Activated CD8-positive, alpha-beta T cell treated with anti-CD3 and anti-CD28 coated beads, Interleukin-2, amount 10 ng/mL, durations not matched to agents 7 days and 5 days (primary cell): ENCODE results near the gene C17orf107. TPM values are rescaled to one million over a fixed set of nuclear protein-coding genes. Genes with fewer than 3 reads are reported as not detected.

ENCODE experiments used
- ATAC-seq: fragments of 150-1000 bp; cut with Tn5 transposase; one replicate; pipeline ENCODE4 v1.10.0; 2021; ENCODE audit warnings: moderate library complexity
- CTCF ChIA-PET: fragments of 350-600 bp; sonication (Branson Sonifier 250); formaldehyde crosslinking; loops from one replicate; lab custom pipeline; 2021; ENCODE audit warnings: antibody characterized with exemption; lab: Charles Lee
- POLR2A ChIA-PET: fragments of 350-600 bp; sonication (Branson Sonifier 250); formaldehyde crosslinking; loops from one replicate; lab custom pipeline; 2021; ENCODE audit warnings: antibody characterized with exemption; lab: Charles Lee
- DNase-seq: peaks from one replicate; pipeline ENCODE4 v3.0.0-alpha.2; 2020
- H3K27ac Mint-ChIP-seq: one replicate; pipeline ENCODE4 v1.8.0; 2021; ENCODE audit warnings: mild to moderate bottlenecking, mixed read lengths
- H3K27me3 Mint-ChIP-seq: one replicate; pipeline ENCODE4 v1.8.0; 2021; ENCODE audit warnings: low read depth, mixed read lengths
- H3K36me3 Mint-ChIP-seq: one replicate; pipeline ENCODE4 v1.8.0; 2021; ENCODE audit warnings: low read depth, mixed read lengths
- H3K4me1 Mint-ChIP-seq: one replicate; pipeline ENCODE4 v1.8.0; 2021; ENCODE audit warnings: low read depth, mixed read lengths
- H3K4me3 Mint-ChIP-seq: one replicate; pipeline ENCODE4 v1.8.0; 2021; ENCODE audit warnings: mild to moderate bottlenecking, mixed read lengths
- H3K9me3 Mint-ChIP-seq: one replicate; pipeline ENCODE4 v1.8.0; 2022; ENCODE audit warnings: mixed read lengths; ENCODE audit not compliant: insufficient read depth
- total RNA-seq, 2 experiments: library from RNA; stranded (reverse); gene quantifications; one replicate each; pipeline ENCODE4 v1.2.3, GENCODE V29; 2021

The C17orf107 gene
- total RNA-seq, 2 experiments from 2014 or later = 0.97 to 1.1 TPM

DNA sequence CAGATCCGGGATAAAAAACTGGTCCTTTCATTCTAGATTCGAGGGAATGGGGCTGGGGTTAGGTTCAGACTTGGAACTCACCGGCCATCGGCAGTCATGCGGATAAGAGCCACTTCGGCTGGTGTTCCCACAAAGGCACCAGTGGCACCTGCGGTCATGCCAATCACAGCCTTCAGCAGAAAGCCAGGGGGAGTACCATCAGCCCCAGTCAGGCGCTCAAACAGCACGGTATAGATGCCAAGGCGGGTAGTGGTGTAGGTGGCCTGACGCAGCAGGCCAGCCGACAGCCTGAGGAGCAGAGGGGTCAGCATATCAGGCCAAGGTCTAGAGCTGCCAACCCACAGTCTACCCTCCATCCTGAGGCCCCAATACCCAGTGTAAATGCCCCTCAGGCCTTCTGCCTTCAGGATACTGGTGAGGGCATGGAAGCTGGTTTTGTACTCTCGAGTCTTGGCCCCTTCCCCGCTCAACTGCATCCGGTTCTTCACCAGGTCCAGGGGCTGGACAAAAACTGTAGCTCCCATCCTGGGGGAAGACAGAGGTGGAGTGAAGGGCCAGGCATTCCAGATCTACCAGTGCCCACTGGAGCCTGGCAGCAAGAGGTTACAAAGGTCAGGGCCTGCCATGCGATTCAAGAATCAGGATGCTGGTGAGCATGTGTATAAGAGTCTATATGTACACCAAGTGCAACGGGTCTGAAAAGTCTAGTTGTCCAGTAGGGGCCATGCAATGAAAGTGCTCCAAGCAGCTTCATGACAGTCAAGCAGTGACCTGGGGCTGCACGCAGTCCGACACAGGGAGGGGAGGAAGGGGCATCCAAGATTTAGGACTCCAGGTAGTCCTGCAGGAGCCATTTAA is 39.6 kb downstream of the C17orf107 start:
- Mint-ChIP-seq H3K27ac (peak overlapping the region; percentile 88), H3K4me1 (peaks cover 64% of the 10 kb centered on the region), H3K4me3 (peak overlapping the region; percentile 97), H3K9me3 (no peaks in the 10 kb centered on the region), H3K36me3 (peaks cover 80% of the 10 kb centered on the region), H3K27me3 (no peaks in the 10 kb centered on the region)
- CTCF ChIA-PET = interaction anchor here (0.8 to 3.4 kb wide), 13 partner anchors 13 to 49 kb away, joined by 3 to 26 read pairs (median 5); partner anchors contain the start of genes CAMTA2, CHRNE, ENO3 and SPAG7
- DNase-seq (no peak), ATAC-seq (no peak)
- POLR2A ChIA-PET = interaction anchor here (0.6 to 5.8 kb wide), 12 partner anchors 10 to 229 kb away, joined by 3 to 101 read pairs (median 4); partner anchors contain the start of genes ARRB2, C17orf107, ENO3 and INCA1

DNA sequence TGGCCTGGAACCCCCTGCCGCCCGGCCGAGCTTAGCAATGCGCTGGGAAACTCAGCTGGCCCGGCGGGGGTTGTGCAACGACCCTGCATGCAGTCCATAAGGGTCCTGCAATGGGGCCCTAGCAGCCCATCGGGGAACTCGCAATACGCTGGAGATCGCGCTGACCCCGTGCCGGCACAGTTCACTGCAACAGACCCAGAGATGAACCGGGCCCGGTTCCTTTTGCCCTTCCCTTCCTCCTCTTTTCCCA is 40.1 kb downstream of the C17orf107 start:
- Mint-ChIP-seq H3K27ac (peak overlapping the region; percentile 88), H3K36me3 (peaks cover 81% of the 10 kb centered on the region), H3K4me1 (peaks cover 64% of the 10 kb centered on the region), H3K4me3 (peak overlapping the region; percentile 97), H3K27me3 (no peaks in the 10 kb centered on the region), H3K9me3 (no peaks in the 10 kb centered on the region)
- ATAC-seq = no peak
- no peak for DNase-seq
- POLR2A ChIA-PET = interaction anchor here (0.6 to 5.8 kb wide), 16 partner anchors 11 to 229 kb away, joined by 3 to 101 read pairs (median 6); partner anchors contain the start of genes ARRB2, C17orf107, CAMTA2 and ENO3
- CTCF ChIA-PET = interaction anchor here (0.6 to 3.4 kb wide), 16 partner anchors 12 to 373 kb away, joined by 3 to 26 read pairs (median 4); partner anchors contain the start of genes CAMTA2, CHRNE, ENO3 and SPAG7

- H3K36me3 Mint-ChIP-seq = peaks cover 84% of the 10 kb centered on the region
- peak; percentile 99 for DNase-seq
- peak; percentile 83 for ATAC-seq
- ChIA-PET POLR2A (interaction anchor here (0.5 to 5.8 kb wide), 19 partner anchors 10 to 230 kb away, joined by 3 to 101 read pairs (median 5); partner anchors contain the start of genes ARRB2, C17orf107, CAMTA2 and ENO3), CTCF (interaction anchor here (0.6 to 3.4 kb wide), 17 partner anchors 12 to 373 kb away, joined by 3 to 26 read pairs (median 4); partner anchors contain the start of genes CAMTA2, CHRNE, ENO3 and SPAG7)
- H3K27ac Mint-ChIP-seq = peak within 1 kb of the TSS; percentile 88
- H3K9me3 Mint-ChIP-seq = no peaks in the 10 kb centered on the region
- H3K27me3 Mint-ChIP-seq = no peaks in the 10 kb centered on the region
- H3K4me3 Mint-ChIP-seq = peak within 1 kb of the TSS; percentile 97
- peaks cover 66% of the 10 kb centered on the region for H3K4me1 Mint-ChIP-seq
Measured at GRCh38 chr17:4939796-4940554, 40.6 kb downstream of the C17orf107 start, which contains the start of the genes RNF167 and SLC25A11. RNF167 (plus strand) TSS chr17:4940268; CDS start chr17:4940910, 642 bp downstream. SLC25A11 (minus strand) TSS chr17:4940046; CDS start chr17:4939910, 136 bp downstream.

- H3K27ac Mint-ChIP-seq = peak overlapping the region; percentile 88
- no peaks in the 10 kb centered on the region for H3K27me3 Mint-ChIP-seq
- H3K9me3 Mint-ChIP-seq = no peaks in the 10 kb centered on the region
- ATAC-seq = no peak
- CTCF ChIA-PET = interaction anchor here (0.8 to 3.4 kb wide), 12 partner anchors 11 to 374 kb away, joined by 3 to 26 read pairs (median 6); partner anchors contain the start of genes CAMTA2, CHRNE, ENO3 and SPAG7
- peaks cover 74% of the 10 kb centered on the region for H3K4me1 Mint-ChIP-seq
- H3K4me3 Mint-ChIP-seq = peak overlapping the region; percentile 97
- POLR2A ChIA-PET = interaction anchor here (0.5 to 5.8 kb wide), 17 partner anchors 9 to 231 kb away, joined by 3 to 101 read pairs (median 6); partner anchors contain the start of genes ARRB2, C17orf107, CAMTA2 and ENO3
- DNase-seq = peak; percentile 75
- peaks cover 88% of the 10 kb centered on the region for H3K36me3 Mint-ChIP-seq
Measured at GRCh38 chr17:4940555-4941318, 41.4 kb downstream of the C17orf107 start.

DNA sequence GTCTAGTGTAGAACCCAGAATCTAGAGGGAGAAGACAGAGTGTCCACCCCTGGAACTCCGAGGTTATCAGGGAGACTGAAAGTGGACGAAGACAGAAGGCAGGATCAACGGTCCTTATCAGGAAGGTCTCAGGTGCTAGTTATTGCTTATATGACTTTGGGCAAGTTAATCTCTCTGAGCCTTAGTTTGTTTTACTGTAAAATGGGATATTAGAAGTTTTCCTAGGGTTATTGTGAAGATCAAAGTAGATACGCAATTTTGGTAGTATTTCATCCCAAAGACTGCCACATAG is 41.9 kb downstream of the C17orf107 start:
- Mint-ChIP-seq H3K4me3 (peak overlapping the region; percentile 97), H3K4me1 (peaks cover 71% of the 10 kb centered on the region), H3K27me3 (no peaks in the 10 kb centered on the region), H3K36me3 (peaks cover 88% of the 10 kb centered on the region), H3K9me3 (no peaks in the 10 kb centered on the region), H3K27ac (peak overlapping the region; percentile 88)
- DNase-seq (no peak), ATAC-seq (no peak)
- POLR2A ChIA-PET = interaction anchor here (1.8 to 5.8 kb wide), 4 partner anchors 9 to 46 kb away, joined by 9 to 101 read pairs (median 40); partner anchors contain the start of genes CAMTA2, ENO3, PFN1 and SPAG7
- CTCF ChIA-PET = interaction anchor here (2.5 to 3.4 kb wide), 2 partner anchors 10 to 26 kb away, joined by 8 to 26 read pairs; partner anchors contain the start of genes ENO3 and SPAG7

DNA sequence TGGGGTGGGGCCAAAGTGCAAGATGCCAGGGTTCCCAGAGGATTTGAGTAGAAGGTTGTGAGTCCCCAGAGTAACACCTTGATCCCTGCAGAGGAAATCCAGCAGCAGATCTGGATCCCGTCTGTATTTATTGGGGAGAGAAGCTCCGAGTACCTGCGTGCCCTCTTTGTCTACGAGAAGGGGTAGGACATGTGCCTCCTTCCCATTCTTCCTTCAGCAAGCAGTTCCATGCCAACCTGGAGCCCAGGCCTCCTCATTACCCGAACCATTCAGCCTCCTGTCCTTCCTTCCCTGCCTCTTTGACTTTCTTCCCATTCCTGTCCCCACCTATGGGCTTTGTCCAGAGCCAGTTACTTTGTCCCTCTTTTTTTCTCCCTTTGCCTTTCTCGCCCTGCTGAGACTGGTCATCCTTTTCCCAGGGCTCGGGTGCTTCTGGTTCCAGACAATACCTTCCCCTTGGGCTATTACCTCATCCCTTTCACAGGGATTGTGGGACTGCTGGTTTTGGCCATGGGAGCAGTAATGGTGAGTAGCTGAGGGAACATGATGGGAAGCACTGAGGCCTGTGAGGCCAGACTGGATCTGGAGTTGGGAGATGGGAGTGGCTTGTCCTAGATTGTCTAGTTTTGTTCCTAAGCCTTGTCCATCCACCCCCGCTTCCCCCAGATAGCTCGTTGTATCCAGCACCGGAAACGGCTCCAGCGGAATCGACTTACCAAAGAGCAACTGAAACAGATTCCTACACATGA is 43.6 kb downstream of the C17orf107 start:
- Mint-ChIP-seq H3K9me3 (no peaks in the 10 kb centered on the region), H3K27me3 (no peaks in the 10 kb centered on the region), H3K27ac (peak overlapping the region; percentile 88), H3K36me3 (peaks cover 88% of the 10 kb centered on the region), H3K4me1 (peaks cover 54% of the 10 kb centered on the region), H3K4me3 (peak overlapping the region; percentile 97)
- DNase-seq (no peak), ATAC-seq (no peak)
- ChIA-PET POLR2A (interaction anchor here (1.1 to 5.8 kb wide), 2 partner anchors 25 to 34 kb away, joined by 4 to 101 read pairs; partner anchors contain the start of gene SPAG7), CTCF (no interaction called here)

DNA sequence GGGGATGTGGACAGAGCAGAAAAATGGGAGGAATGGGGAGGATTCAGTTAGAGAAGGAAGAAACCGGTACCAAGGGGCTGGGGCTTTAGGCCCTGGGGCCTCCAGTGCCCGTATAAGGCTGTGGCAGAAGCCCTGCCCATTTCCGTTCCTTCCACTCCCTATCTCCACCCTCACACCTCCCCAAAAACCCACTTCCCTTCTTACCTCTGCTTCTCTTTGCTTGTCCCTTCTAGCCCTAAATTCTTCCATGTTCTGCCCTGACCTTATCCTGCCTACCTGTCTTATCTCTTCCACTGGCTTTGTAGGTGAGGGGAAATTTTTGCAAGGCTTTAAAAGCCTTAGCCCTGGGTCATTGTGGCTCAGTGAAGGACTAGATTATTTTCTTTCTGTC is 44.8 kb downstream of the C17orf107 start:
- no peaks in the 10 kb centered on the region for H3K9me3 Mint-ChIP-seq
- CTCF ChIA-PET = interaction anchor here (0.7 to 1.2 kb wide), 2 partner anchors 23 to 35 kb away, joined by 4 read pairs; no protein-coding TSS in a partner anchor
- H3K4me3 Mint-ChIP-seq = peak overlapping the region; percentile 97
- peak; percentile 87 for DNase-seq
- ATAC-seq = peak; percentile 16
- H3K4me1 Mint-ChIP-seq = peaks cover 45% of the 10 kb centered on the region
- H3K36me3 Mint-ChIP-seq = peaks cover 82% of the 10 kb centered on the region
- H3K27me3 Mint-ChIP-seq = no peaks in the 10 kb centered on the region
- POLR2A ChIA-PET = interaction anchor here (0.6 to 10.0 kb wide), 5 partner anchors 24 to 388 kb away, joined by 3 to 239 read pairs (median 3); partner anchors contain the start of genes C17orf107 and SPAG7
- H3K27ac Mint-ChIP-seq = peak overlapping the region; percentile 88

- Mint-ChIP-seq H3K27ac (peak overlapping the region; percentile 88), H3K4me1 (peaks cover 45% of the 10 kb centered on the region), H3K27me3 (no peaks in the 10 kb centered on the region), H3K9me3 (no peaks in the 10 kb centered on the region), H3K36me3 (peaks cover 81% of the 10 kb centered on the region), H3K4me3 (peak overlapping the region; percentile 97)
- CTCF ChIA-PET = interaction anchor here (1.2 kb wide), 1 partner anchor 22 kb away, joined by 4 read pairs; no protein-coding TSS in a partner anchor
- ATAC-seq = no peak
- peak; percentile 63 for DNase-seq
- POLR2A ChIA-PET = interaction anchor here (0.6 to 10.0 kb wide), 5 partner anchors 14 to 388 kb away, joined by 3 to 239 read pairs (median 3); partner anchors contain the start of genes C17orf107 and SPAG7
Measured at GRCh38 chr17:4944554-4945175, 45.3 kb downstream of the C17orf107 start.

- ChIA-PET POLR2A (interaction anchor here (0.6 to 10.0 kb wide), 7 partner anchors 10 to 236 kb away, joined by 3 to 239 read pairs (median 3); partner anchors contain the start of genes CAMTA2 and SPAG7), CTCF (interaction anchor here (1.1 to 3.5 kb wide), 4 partner anchors 22 to 116 kb away, joined by 3 to 13 read pairs (median 4); partner anchors contain the start of genes CHRNE and SPAG7)
- H3K27ac Mint-ChIP-seq = peak overlapping the region; percentile 88
- no peaks in the 10 kb centered on the region for H3K9me3 Mint-ChIP-seq
- peaks cover 76% of the 10 kb centered on the region for H3K36me3 Mint-ChIP-seq
- no peaks in the 10 kb centered on the region for H3K27me3 Mint-ChIP-seq
- ATAC-seq (peak; percentile 24), DNase-seq (peak; percentile 90)
- H3K4me3 Mint-ChIP-seq = peak overlapping the region; percentile 97
- H3K4me1 Mint-ChIP-seq = peaks cover 46% of the 10 kb centered on the region
Measured at GRCh38 chr17:4945176-4945943, 46.0 kb downstream of the C17orf107 start.
